ENCODE results near the gene NXN.

DNA sequence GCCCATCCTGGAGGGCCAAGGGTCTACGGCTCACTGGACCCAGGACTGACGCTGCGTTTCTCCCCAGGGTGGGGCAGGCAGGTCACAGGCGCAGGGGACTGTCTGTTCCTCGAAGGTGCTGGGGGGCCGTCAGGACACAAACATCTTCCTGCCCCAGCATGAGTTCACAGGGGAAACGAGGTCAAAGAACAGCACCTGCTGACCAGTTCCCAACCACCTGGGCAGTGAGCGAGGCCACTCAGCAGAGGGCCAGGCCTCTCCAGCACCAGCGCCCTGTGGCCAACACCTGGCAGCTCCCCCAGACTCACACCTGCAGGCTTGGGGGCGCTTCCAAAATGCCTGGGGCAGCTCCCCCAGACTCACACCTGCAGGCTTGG lies 47.0 kb upstream of the NXN start:
- TF ChIP-seq, protein P1, sequence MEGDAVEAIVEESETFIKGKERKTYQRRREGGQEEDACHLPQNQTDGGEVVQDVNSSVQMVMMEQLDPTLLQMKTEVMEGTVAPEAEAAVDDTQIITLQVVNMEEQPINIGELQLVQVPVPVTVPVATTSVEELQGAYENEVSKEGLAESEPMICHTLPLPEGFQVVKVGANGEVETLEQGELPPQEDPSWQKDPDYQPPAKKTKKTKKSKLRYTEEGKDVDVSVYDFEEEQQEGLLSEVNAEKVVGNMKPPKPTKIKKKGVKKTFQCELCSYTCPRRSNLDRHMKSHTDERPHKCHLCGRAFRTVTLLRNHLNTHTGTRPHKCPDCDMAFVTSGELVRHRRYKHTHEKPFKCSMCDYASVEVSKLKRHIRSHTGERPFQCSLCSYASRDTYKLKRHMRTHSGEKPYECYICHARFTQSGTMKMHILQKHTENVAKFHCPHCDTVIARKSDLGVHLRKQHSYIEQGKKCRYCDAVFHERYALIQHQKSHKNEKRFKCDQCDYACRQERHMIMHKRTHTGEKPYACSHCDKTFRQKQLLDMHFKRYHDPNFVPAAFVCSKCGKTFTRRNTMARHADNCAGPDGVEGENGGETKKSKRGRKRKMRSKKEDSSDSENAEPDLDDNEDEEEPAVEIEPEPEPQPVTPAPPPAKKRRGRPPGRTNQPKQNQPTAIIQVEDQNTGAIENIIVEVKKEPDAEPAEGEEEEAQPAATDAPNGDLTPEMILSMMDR (conservative IDR thresholded peaks at IDR 0.05) = no peak
- no peak for TF ChIP-seq ZFX (IDR thresholded peaks at IDR 0.05)

All from C4-2B (cell line).